H1 (cell line): Measurements from ENCODE around the gene CIB2. TPM values are rescaled to one million over a fixed set of nuclear protein-coding genes. Genes with fewer than 3 reads are reported as not detected.

Experiments used
- CTCF ChIA-PET: fragments of 300-600 bp; sonication (Branson Sonifier 250); formaldehyde crosslinking; loops from one replicate; lab custom pipeline; 2021; ENCODE audit not compliant: partially characterized antibody; lab: Charles Lee
- POLR2A ChIA-PET: fragments of 300-600 bp; sonication (Branson Sonifier 250); formaldehyde crosslinking; loops from one replicate; lab custom pipeline; 2021; ENCODE audit warnings: inconsistent platforms; ENCODE audit not compliant: partially characterized antibody; lab: Charles Lee
- DNase-seq, 2 experiments: peaks; one replicate each; pipeline versions ENCODE4 v3.0.0 to v3.0.0-alpha.2; 2010 to 2022; ENCODE audit warnings: low spot score in 2 of 2, low read depth in 1 of 2, mixed read lengths in 1 of 2
- FAIRE-seq: peaks from 2 replicates; lab custom pipeline; 2011; peaks lifted over from hg19 to GRCh38; lab: Jason Lieb, UNC
- H2AFZ ChIP-seq: 2 replicates; pipeline ENCODE4 v1.8.1; 2012; ENCODE audit warnings: low read length, inconsistent platforms
- H2AK5ac ChIP-seq: 2 replicates; pipeline ENCODE4 v1.6.1; 2013; ENCODE audit warnings: low read depth, low read length
- H2BK120ac ChIP-seq: replicated peaks from 2 replicates; pipeline ENCODE3; 2013; ENCODE audit warnings: low read depth, low read length, inconsistent platforms
- H2BK12ac ChIP-seq: 2 replicates; pipeline ENCODE4 v1.6.1; 2013; ENCODE audit warnings: low read depth, low read length
- H2BK15ac ChIP-seq: 2 replicates; pipeline ENCODE4 v1.6.1; 2013; ENCODE audit warnings: low read length
- H2BK20ac ChIP-seq: 2 replicates; pipeline ENCODE4 v1.6.1; 2013; ENCODE audit warnings: low read length
- H2BK5ac ChIP-seq: 2 replicates; pipeline ENCODE4 v1.6.1; 2013; ENCODE audit warnings: low read depth, low read length
- H3K14ac ChIP-seq: 2 replicates; pipeline ENCODE4 v1.6.1; 2013; ENCODE audit warnings: inconsistent platforms; ENCODE audit not compliant: insufficient read length
- H3K18ac ChIP-seq: 2 replicates; pipeline ENCODE4 v1.6.1; 2013; ENCODE audit warnings: low read length; ENCODE audit errors: extremely low read depth
- H3K23ac ChIP-seq: 2 replicates; pipeline ENCODE4 v1.6.1; 2013; ENCODE audit warnings: inconsistent platforms; ENCODE audit not compliant: insufficient read length
- H3K23me2 ChIP-seq: 2 replicates; pipeline ENCODE4 v1.6.1; 2013; ENCODE audit warnings: low read depth, low read length
- H3K27ac ChIP-seq: 2 replicates; pipeline ENCODE4 v1.6.1; 2011; ENCODE audit warnings: low read depth, low read length, inconsistent platforms
- H3K27me3 ChIP-seq, 4 experiments: replicated peaks in 1 of 4; 1 replicate in 1 of 4; 2 replicates in 3 of 4; pipeline versions ENCODE4 v1.6.1 to v1.8.1; 2011 to 2013; ENCODE audit warnings: low read length in 3 of 4, mild to moderate bottlenecking in 3 of 4, inconsistent platforms in 2 of 4, mixed read lengths in 2 of 4, moderate library complexity in 1 of 4; ENCODE audit not compliant: control insufficient read depth in 3 of 4, insufficient read depth in 3 of 4; ENCODE audit errors: extremely low read depth in 1 of 4
- H3K36me3 ChIP-seq, 4 experiments: 2 replicates each; pipeline versions ENCODE4 v1.6.1 to v1.8.1; 2011 to 2013; ENCODE audit warnings: mild to moderate bottlenecking in 4 of 4, low read length in 3 of 4, moderate library complexity in 2 of 4, control low read depth in 1 of 4, inconsistent platforms in 1 of 4; ENCODE audit not compliant: insufficient read depth in 4 of 4, control insufficient read depth in 2 of 4
- H3K4ac ChIP-seq: replicated peaks from 2 replicates; pipeline ENCODE3; 2013; ENCODE audit warnings: low read length, low read depth, mixed read lengths, inconsistent platforms; ENCODE audit not compliant: insufficient read length
- H3K4me1 ChIP-seq, 4 experiments: replicated peaks in 1 of 4; 1 replicate in 1 of 4; 2 replicates in 3 of 4; pipeline versions ENCODE4 v1.6.1 to v1.8.1; 2011 to 2013; ENCODE audit warnings: low read length in 3 of 4, inconsistent platforms in 2 of 4, mixed read lengths in 1 of 4; ENCODE audit not compliant: insufficient read depth in 4 of 4, control insufficient read depth in 3 of 4
- H3K4me2 ChIP-seq, 2 experiments: 2 replicates each; pipeline versions ENCODE4 v1.6.1 to v1.8.1; 2011 to 2013; ENCODE audit warnings: low read depth in 2 of 2, low read length in 2 of 2, control low read depth in 1 of 2, inconsistent platforms in 1 of 2, mild to moderate bottlenecking in 1 of 2; ENCODE audit not compliant: insufficient read depth in 1 of 2
- H3K4me3 ChIP-seq, 4 experiments: fragments of 200-600, 300-600 bp in 1 of 4; sonication (generic), shearing (Covaris generic), sonication (Bioruptor Twin) in 1 of 4; 2 replicates each; pipeline versions ENCODE4 v1.5.1 to v1.8.1; 2011 to 2016; ENCODE audit warnings: low read length in 4 of 4, low read depth in 3 of 4, control low read depth in 2 of 4, inconsistent platforms in 2 of 4, mild to moderate bottlenecking in 2 of 4, mixed read lengths in 1 of 4, moderate library complexity in 1 of 4; ENCODE audit not compliant: insufficient read depth in 2 of 4; ENCODE audit errors: extremely low read depth in 1 of 4
- H3K56ac ChIP-seq: replicated peaks from 2 replicates; pipeline ENCODE3; 2013; ENCODE audit warnings: low read depth, mild to moderate bottlenecking, mixed read lengths, low read length, inconsistent platforms; ENCODE audit not compliant: insufficient read length
- H3K79me1 ChIP-seq: 2 replicates; pipeline ENCODE4 v1.6.1; 2013; ENCODE audit warnings: low read depth, low read length, control low read depth
- H3K79me2 ChIP-seq, 2 experiments: 2 replicates each; pipeline versions ENCODE4 v1.6.1 to v1.8.1; 2012 to 2013; ENCODE audit warnings: low read length in 2 of 2, mild to moderate bottlenecking in 2 of 2, inconsistent platforms in 1 of 2; ENCODE audit not compliant: insufficient read depth in 2 of 2, control insufficient read depth in 1 of 2
- H3K9ac ChIP-seq, 4 experiments: replicated peaks in 1 of 4; 1 replicate in 1 of 4; 2 replicates in 3 of 4; pipeline versions ENCODE4 v1.6.1 to v1.8.1; 2011 to 2013; ENCODE audit warnings: low read depth in 3 of 4, low read length in 3 of 4, control low read depth in 2 of 4, mild to moderate bottlenecking in 2 of 4, moderate library complexity in 2 of 4, inconsistent platforms in 1 of 4; ENCODE audit errors: extremely low read depth in 1 of 4
- H3K9me3 ChIP-seq, 2 experiments: 2 replicates each; pipeline versions ENCODE4 v1.6.1 to v1.8.1; 2012 to 2013; ENCODE audit warnings: mild to moderate bottlenecking in 2 of 2, moderate library complexity in 2 of 2, control low read depth in 1 of 2, inconsistent platforms in 1 of 2, low read depth in 1 of 2, low read length in 1 of 2, mixed read lengths in 1 of 2; ENCODE audit not compliant: insufficient read depth in 2 of 2
- H4K20me1 ChIP-seq, 2 experiments: replicated peaks in 1 of 2; 2 replicates each; pipeline versions ENCODE3 to v1.8.1; 2011 to 2013; ENCODE audit warnings: inconsistent platforms in 2 of 2, low read length in 2 of 2, mild to moderate bottlenecking in 1 of 2; ENCODE audit not compliant: insufficient read depth in 2 of 2, control insufficient read depth in 1 of 2
- H4K5ac ChIP-seq: 2 replicates; pipeline ENCODE4 v1.6.1; 2013; ENCODE audit warnings: low read length, low read depth, mixed read lengths, inconsistent platforms; ENCODE audit not compliant: insufficient read length
- H4K8ac ChIP-seq: 2 replicates; pipeline ENCODE4 v1.8.0; 2013; ENCODE audit warnings: mild to moderate bottlenecking, moderate library complexity, low read length, inconsistent platforms; ENCODE audit not compliant: insufficient read depth; ENCODE audit errors: extremely low read depth
- H4K91ac ChIP-seq: replicated peaks from 2 replicates; pipeline ENCODE3; 2013; ENCODE audit warnings: low read length, mixed read lengths, inconsistent platforms; ENCODE audit not compliant: insufficient read length
- NRF1 ChIP-seq: IDR thresholded peaks from 2 replicates; pipeline ENCODE4 v1.6.1; 2011; ENCODE audit warnings: mild to moderate bottlenecking, low read depth, low read length, improper control_type of control experiment
- WGBS, 2 experiments: shearing (Covaris generic) in 1 of 2; methylation state at CpG; one replicate each; pipeline versions ENCODE4 v1.1.6 to v1.1.7; 2013 to 2015; ENCODE audit warnings: low lambda C conversion rate in 2 of 2, mixed read lengths in 2 of 2, inconsistent platforms in 1 of 2, low coverage in 1 of 2, missing lambda C conversion rate in 1 of 2; ENCODE audit not compliant: insufficient replicate concordance in 2 of 2, insufficient coverage in 1 of 2, insufficient read length in 1 of 2; ENCODE audit errors: extremely low coverage in 1 of 2, missing lambda C conversion rate in 1 of 2; 5-methylcytosine and 5-hydroxymethylcytosine counted together
- polyA plus RNA-seq, 7 experiments: library from polyadenylated mRNA; depleted of rRNA in 3 of 7; stranded (reverse) in 5 of 7; unstranded in 2 of 7; fragments of >200 nt in 5 of 7; fragments of 200-250 nt in 2 of 7; gene quantifications; 1 replicate in 5 of 7; 2 replicates in 1 of 7; 4 replicates in 1 of 7; pipeline versions ENCODE4 v1.2.1 to v1.2.3, GENCODE V29; 2011 to 2013; ENCODE audit warnings: missing spikeins in 2 of 7, mixed read lengths in 2 of 7
- total RNA-seq: library from RNA; stranded (reverse); fragmentation: NEBNext Ultra II Directional; extraction: Animal tissue kit (Norgen Biotek cat#: 25700); gene quantifications from 2 replicates; pipeline ENCODE4 v1.2.1, GENCODE V29; 2021

The CIB2 gene
- total and polyA plus RNA-seq, 2 of the 8 experiments (the other 6 are each of a cell fraction or from before 2014, with no cell fraction given): 41.5 to 45.8 TPM

GRCh38 chr15:78080088-78080460, 51.2 kb downstream of the CIB2 start:
- Histone ChIP-seq H3K56ac (no peak overlapping the region), H3K14ac (no peak overlapping the region), H3K9me3 (no peaks in the 10 kb centered on the region), H3K79me2 (no peaks in the 10 kb centered on the region), H2AK5ac (no peak overlapping the region), H2BK15ac (no peak overlapping the region)
- POLR2A ChIA-PET: interaction anchor here (1.1 to 1.6 kb wide), 2 partner anchors 10 to 14 kb away, joined by 3 read pairs; no protein-coding TSS in a partner anchor
- no peak for TF ChIP-seq NRF1
- TF ChIP-seq, all 59 proteins: peak for 0
- H2BK12ac ChIP-seq: no peak overlapping the region
- H4K8ac ChIP-seq: no peak overlapping the region
- 91% methylated on average over 8 of the region's 8 CpGs; no CpG with 5 or more reads in 1 of the 2 experiments for WGBS, 2 experiments
- no peak overlapping the region for H3K4ac ChIP-seq
- no peaks in the 10 kb centered on the region for H3K36me3 ChIP-seq
- no peaks in the 10 kb centered on the region; a peak in 1 of 7 replicates for H3K27me3 ChIP-seq
- H2BK20ac ChIP-seq: no peak overlapping the region
- H2AFZ ChIP-seq: no peak overlapping the region
- no peak overlapping the region for H2BK5ac ChIP-seq
- H3K4me3 ChIP-seq: no peak overlapping the region
- no peaks in the 10 kb centered on the region for H3K79me1 ChIP-seq
- H3K27ac ChIP-seq: no peak overlapping the region
- CTCF ChIA-PET: interaction anchor here (2.5 kb wide), 1 partner anchor 10 kb away, joined by 9 read pairs; no protein-coding TSS in a partner anchor
- FAIRE-seq: no peak
- no peak overlapping the region for H3K23ac ChIP-seq
- H4K20me1 ChIP-seq: no peaks in the 10 kb centered on the region
- peaks cover 9% of the 10 kb centered on the region for H3K23me2 ChIP-seq
- no peak for DNase-seq
- H3K9ac ChIP-seq: no peak overlapping the region
- H3K4me1 ChIP-seq: peaks cover 0 to 8% (median 3%) of the 10 kb centered on the region in 4 experiments; a peak in 4 of 7 replicates
- H2BK120ac ChIP-seq: no peak overlapping the region
- no peak overlapping the region for H3K4me2 ChIP-seq
- H4K91ac ChIP-seq: no peak overlapping the region
- H4K5ac ChIP-seq: no peak overlapping the region
- no peak overlapping the region for H3K18ac ChIP-seq
